ENCODE data around the gene SPC25.
"Not testable (repeated sequence)": the region's sequence is repeated elsewhere in the genome, so short reads cannot be mapped to it uniquely, and the experiment has no call there.

SPC25 gene

DNA sequence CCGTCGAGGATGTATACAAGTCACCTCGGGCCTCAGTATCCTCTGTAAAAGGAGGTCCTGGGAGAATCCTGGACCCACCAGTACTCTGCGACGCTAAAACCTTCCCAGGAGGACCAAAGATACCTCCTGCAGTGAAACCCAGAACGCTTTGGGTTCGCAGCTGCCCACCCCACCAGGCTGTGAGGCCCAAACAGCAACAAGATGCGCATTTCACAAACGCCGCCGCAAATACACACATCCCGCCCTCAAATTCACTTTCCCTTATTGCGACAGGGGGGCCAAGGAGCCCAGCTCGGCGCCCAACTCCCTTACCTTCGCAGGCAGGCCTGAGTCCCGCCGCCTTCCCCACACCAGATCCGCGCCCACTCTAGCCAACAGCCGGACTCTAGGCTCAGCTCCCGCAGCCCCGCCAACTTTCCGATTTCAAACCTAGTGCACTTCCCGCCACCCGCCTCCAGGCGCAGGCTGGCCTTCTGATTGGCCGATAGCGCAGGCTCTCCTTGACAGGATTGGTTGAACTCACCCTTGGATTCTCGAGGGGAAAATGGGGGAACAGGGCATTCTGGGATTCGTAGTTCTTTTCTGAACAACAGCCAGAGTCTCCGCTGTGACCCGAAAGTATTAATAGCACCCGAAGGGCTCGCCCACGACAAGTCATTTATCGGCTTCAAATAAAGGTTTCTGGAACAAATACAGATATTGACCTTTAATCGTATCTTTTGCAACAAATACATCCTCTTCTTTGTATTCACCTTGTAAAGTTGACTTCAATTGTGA lies at the start of gene SPC25:
SPC25 (minus strand) TSS at position 425 of the 777 bp plus-strand sequence. CDS start 911 bp downstream, outside the sequence.
- peaks cover 12% of the 10 kb centered on the region for H3K4me1 Mint-ChIP-seq
- no peaks in the 10 kb centered on the region for H3K36me3 Mint-ChIP-seq
- H3K27me3 Mint-ChIP-seq: peaks cover 2% of the 10 kb centered on the region
- H3K4me3 Mint-ChIP-seq: peak within 1 kb of the TSS; percentile 99
- H3K27ac Mint-ChIP-seq: peak within 1 kb of the TSS; percentile 76
- no peaks in the 10 kb centered on the region for H3K9me3 Mint-ChIP-seq

GRCh38 chr2:168939918-168940317 lies 49.7 kb upstream of the SPC25 start:
- Mint-ChIP-seq H3K27me3 (no peaks in the 10 kb centered on the region), H3K27ac (no peak overlapping the region), H3K4me1 (no peaks in the 10 kb centered on the region), H3K4me3 (no peak overlapping the region), H3K9me3 (no peaks in the 10 kb centered on the region), H3K36me3 (no peaks in the 10 kb centered on the region)

- Mint-ChIP-seq H3K36me3 (no peaks in the 10 kb centered on the region), H3K27ac (no peak overlapping the region), H3K27me3 (no peaks in the 10 kb centered on the region), H3K4me1 (no peaks in the 10 kb centered on the region), H3K9me3 (no peaks in the 10 kb centered on the region), H3K4me3 (no peak overlapping the region)
Observed at GRCh38 chr2:168939061-168939460, 48.8 kb upstream of the SPC25 start.

- Mint-ChIP-seq H3K36me3 (no peaks in the 10 kb centered on the region), H3K9me3 (no peaks in the 10 kb centered on the region), H3K4me1 (no peaks in the 10 kb centered on the region)
Observed at GRCh38 chr2:168935810-168936581, 45.8 kb upstream of the SPC25 start.

GRCh38 chr2:168934826-168935225 lies 44.6 kb upstream of the SPC25 start:
- H3K9me3 Mint-ChIP-seq: no peaks in the 10 kb centered on the region
- no peaks in the 10 kb centered on the region for H3K36me3 Mint-ChIP-seq
- no peak overlapping the region for H3K4me3 Mint-ChIP-seq
- no peaks in the 10 kb centered on the region for H3K4me1 Mint-ChIP-seq
- H3K27ac Mint-ChIP-seq: no peak overlapping the region
- peaks cover 3% of the 10 kb centered on the region for H3K27me3 Mint-ChIP-seq

More at GRCh38 chr2:168935810-168936581, 45.8 kb upstream of the SPC25 start:
- H3K4me3 Mint-ChIP-seq: no peak overlapping the region
- no peak overlapping the region for H3K27ac Mint-ChIP-seq
- peaks cover 3% of the 10 kb centered on the region for H3K27me3 Mint-ChIP-seq

GRCh38 chr2:168932174-168932573 lies 41.9 kb upstream of the SPC25 start:
- not testable (repeated sequence) for H3K27me3 Mint-ChIP-seq, H3K4me3 Mint-ChIP-seq, H3K27ac Mint-ChIP-seq, H3K36me3 Mint-ChIP-seq, H3K4me1 Mint-ChIP-seq, H3K9me3 Mint-ChIP-seq

DNA sequence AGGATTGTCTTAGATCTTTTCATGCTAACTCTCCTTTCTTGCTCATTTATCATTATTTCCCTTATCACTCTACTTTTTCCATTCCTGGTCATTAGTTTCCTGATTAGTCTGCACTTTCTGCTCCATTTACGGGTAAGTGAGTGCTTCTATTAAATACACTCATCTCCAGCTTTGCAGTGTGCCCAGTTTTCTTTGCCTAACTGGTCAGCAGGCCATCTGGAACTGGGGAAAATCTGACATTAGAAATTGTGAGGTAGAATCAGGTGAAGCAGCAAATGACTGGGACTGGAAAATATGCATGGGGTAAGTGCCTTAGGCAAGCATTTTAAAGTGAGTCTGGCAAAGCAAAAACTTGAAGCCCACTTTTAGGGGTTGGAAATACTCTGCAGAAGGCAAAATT lies 40.0 kb upstream of the SPC25 start:
- H3K27ac Mint-ChIP-seq: no peak overlapping the region
- H3K36me3 Mint-ChIP-seq: no peaks in the 10 kb centered on the region
- H3K27me3 Mint-ChIP-seq: peaks cover 12% of the 10 kb centered on the region
- H3K4me3 Mint-ChIP-seq: no peak overlapping the region
- H3K9me3 Mint-ChIP-seq: no peaks in the 10 kb centered on the region
- H3K4me1 Mint-ChIP-seq: no peaks in the 10 kb centered on the region

- no peaks in the 10 kb centered on the region for H3K4me1 Mint-ChIP-seq
- no peaks in the 10 kb centered on the region for H3K36me3 Mint-ChIP-seq
- H3K9me3 Mint-ChIP-seq: no peaks in the 10 kb centered on the region
- H3K27ac Mint-ChIP-seq: no peak overlapping the region
- H3K27me3 Mint-ChIP-seq: peaks cover 15% of the 10 kb centered on the region
- no peak overlapping the region for H3K4me3 Mint-ChIP-seq
Observed at GRCh38 chr2:168929031-168929430, 38.8 kb upstream of the SPC25 start.

DNA sequence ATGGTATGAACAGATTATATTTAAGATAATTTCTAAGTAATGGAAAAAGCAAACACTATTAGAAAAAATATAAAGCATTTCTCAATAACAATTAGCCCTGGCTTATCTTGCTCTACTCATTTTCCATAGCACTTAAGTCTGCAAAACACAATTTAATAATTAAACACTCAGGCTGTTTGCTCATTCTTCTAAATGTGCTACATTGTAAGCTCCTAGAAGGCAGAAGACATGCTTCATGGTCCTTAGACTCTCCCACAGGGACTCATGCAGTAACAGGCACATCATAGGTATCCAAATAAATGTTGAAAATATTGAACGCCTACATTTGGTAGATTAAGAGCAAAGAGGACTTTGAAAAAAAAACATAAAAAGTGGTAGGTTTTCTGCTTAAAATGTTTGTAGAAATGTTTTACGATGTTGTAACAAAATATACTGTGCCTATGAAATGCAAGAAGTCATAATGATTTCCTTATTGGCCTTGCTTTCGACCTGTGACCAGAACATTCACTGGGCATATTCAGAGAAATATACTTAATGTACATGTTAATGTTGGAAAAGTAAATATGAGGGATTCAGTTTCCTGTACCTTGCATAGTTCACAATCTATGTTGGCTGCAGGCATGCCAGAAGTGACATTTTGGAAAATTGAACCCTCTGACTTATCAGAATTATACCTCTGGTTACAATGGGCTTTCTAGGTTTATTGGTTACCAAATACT lies 38.0 kb upstream of the SPC25 start:
- H3K4me1 Mint-ChIP-seq: no peaks in the 10 kb centered on the region
- H3K27me3 Mint-ChIP-seq: peaks cover 18% of the 10 kb centered on the region
- no peaks in the 10 kb centered on the region for H3K36me3 Mint-ChIP-seq
- H3K4me3 Mint-ChIP-seq: no peak overlapping the region
- no peaks in the 10 kb centered on the region for H3K9me3 Mint-ChIP-seq
- no peak overlapping the region for H3K27ac Mint-ChIP-seq

DNA sequence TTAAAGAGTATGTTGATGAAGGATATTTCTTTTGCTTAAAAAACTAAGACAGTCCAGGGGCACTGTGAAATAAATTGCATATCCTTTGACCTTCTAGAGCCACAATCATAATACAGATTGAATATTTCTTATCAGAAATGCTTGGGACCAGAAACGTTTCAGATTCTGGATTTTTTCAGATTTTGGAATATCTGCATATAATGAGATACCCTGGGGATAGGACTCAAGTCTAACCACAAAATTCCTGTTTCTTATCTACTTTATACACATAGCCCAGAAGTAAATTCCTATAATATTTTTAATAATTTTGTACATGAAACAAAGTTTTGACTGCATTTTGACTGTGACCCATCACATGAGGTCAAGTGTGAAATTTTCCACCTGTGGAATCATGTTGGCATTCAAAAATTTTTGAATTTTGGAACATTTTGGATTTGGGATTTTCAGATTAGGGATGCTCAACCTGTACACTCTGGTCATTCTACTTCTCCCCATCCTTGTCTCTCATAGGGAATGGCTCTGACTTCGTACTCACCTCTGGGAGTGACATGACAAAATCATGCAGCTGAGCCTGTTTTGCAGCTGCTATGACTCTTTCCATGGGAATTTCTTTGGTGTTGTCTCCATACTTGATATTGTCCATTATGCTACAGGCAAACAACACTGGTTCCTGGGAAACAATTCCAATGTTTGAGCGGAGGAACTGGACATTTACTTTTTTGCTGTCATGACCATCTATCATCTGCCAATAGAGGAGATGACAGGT lies 36.6 kb upstream of the SPC25 start:
- Mint-ChIP-seq H3K9me3 (no peaks in the 10 kb centered on the region), H3K4me1 (no peaks in the 10 kb centered on the region), H3K27ac (no peak overlapping the region), H3K36me3 (no peaks in the 10 kb centered on the region), H3K27me3 (peaks cover 23% of the 10 kb centered on the region), H3K4me3 (no peak overlapping the region)

DNA sequence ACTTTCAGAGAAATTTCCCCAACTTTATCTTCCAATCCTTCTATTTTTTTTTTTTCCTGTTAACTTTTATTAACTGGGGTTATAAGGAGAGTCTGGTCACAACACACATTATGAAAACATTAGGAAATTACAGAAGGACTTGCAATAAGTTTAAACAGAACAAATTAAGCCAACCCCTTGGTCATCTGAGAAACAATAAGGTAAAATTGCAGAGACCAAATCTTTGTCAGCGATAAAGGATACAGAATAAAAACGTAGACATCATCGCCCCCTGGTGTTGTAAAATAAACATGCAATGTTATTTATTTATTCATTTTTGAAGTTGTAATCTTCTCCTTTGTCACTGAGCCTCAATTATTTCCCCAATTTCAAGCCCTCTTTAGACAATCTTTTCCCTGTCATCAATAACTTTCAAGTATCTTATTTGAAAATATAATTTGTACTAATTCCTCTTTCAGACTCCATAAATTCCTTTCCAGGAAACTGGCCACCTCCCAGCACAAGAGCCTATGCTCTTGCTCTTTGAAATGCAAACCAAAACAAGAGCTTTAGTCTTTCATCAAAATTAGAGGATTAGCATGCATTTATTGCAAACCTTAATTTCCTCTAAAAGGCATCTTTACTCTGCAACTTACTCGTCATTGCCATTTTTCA lies 30.4 kb upstream of the SPC25 start:
- no peaks in the 10 kb centered on the region for H3K4me1 Mint-ChIP-seq
- no peaks in the 10 kb centered on the region for H3K9me3 Mint-ChIP-seq
- H3K27me3 Mint-ChIP-seq: peaks cover 17% of the 10 kb centered on the region
- no peak overlapping the region for H3K27ac Mint-ChIP-seq
- no peaks in the 10 kb centered on the region for H3K36me3 Mint-ChIP-seq
- no peak overlapping the region for H3K4me3 Mint-ChIP-seq

DNA sequence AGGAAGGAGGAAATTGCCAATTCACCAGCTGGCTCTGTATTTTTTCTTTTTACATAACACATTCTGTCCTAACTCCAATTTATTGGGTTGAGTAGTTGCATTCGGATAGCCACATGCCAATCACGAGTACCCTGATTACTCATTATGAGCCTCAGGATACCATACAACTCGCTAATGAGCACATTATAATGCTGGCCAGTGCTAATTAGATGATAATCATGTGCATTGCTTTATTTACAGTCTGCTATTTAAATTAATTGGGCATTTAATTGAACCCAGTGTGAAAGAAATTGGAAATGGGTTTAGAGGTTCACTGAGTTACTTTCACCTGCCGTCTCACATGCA lies 26.1 kb upstream of the SPC25 start:
- Mint-ChIP-seq H3K36me3 (no peaks in the 10 kb centered on the region), H3K9me3 (no peaks in the 10 kb centered on the region), H3K4me3 (no peak overlapping the region), H3K27me3 (peaks cover 11% of the 10 kb centered on the region), H3K4me1 (peaks cover 5% of the 10 kb centered on the region), H3K27ac (no peak overlapping the region)

- Mint-ChIP-seq H3K27ac (no peak overlapping the region), H3K4me3 (no peak overlapping the region), H3K27me3 (peaks cover 11% of the 10 kb centered on the region), H3K4me1 (peaks cover 5% of the 10 kb centered on the region), H3K36me3 (no peaks in the 10 kb centered on the region), H3K9me3 (no peaks in the 10 kb centered on the region)
Observed at GRCh38 chr2:168915441-168916330, 25.5 kb upstream of the SPC25 start.

DNA sequence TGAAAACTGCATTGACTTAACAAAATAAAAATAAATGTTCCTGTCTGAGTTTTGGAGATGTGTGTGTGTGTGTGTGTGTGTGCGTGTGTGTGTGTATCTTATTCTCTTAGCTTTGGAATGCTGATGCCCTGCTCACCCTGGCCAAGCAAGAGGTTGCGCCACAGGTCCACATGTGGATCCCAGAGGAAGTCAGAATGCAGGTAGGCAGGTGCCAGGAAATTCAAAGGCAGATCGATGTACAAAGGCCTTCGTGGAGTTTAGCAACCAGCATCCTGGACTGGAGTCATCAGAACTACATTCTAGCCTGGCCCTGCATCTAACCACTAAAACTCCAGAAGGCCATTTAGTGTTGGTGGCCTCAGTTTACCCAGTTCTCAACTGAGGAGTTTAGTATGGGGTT lies 23.3 kb upstream of the SPC25 start:
- Mint-ChIP-seq H3K27ac (no peak overlapping the region), H3K4me3 (no peak overlapping the region), H3K9me3 (no peaks in the 10 kb centered on the region), H3K36me3 (no peaks in the 10 kb centered on the region), H3K4me1 (peaks cover 5% of the 10 kb centered on the region), H3K27me3 (peaks cover 8% of the 10 kb centered on the region)
